ENCODE measurements around the gene NSMCE1.
"Not testable (repeated sequence)": the region's sequence is repeated elsewhere in the genome, so short reads cannot be mapped to it uniquely, and the experiment has no call there.

NSMCE1 gene

GRCh38 chr16:27251541-27252205, 16.9 kb downstream of the NSMCE1 start:
- Histone ChIP-seq H2AFZ (ENCODE audit: low read length) (no peak overlapping the region), H3K36me3 (ENCODE audit: insufficient read depth, low read length) (peaks cover 30% of the 10 kb centered on the region), H3K27me3 (ENCODE audit: insufficient read depth, low read length) (no peaks in the 10 kb centered on the region), H3F3A (ENCODE audit: insufficient read depth, low read length) (no peaks in the 10 kb centered on the region), H3K4me1 (ENCODE audit: insufficient read depth, low read length, severe bottlenecking) (peaks cover 9% of the 10 kb centered on the region), H4K20me1 (ENCODE audit: insufficient read depth, low read length) (no peaks in the 10 kb centered on the region), H3K27ac (ENCODE audit: low read depth, low read length, poor library complexity, severe bottlenecking) (no peak overlapping the region), H3K9ac (ENCODE audit: low read length) (no peak overlapping the region), H3K79me2 (ENCODE audit: insufficient read depth, low read length) (no peaks in the 10 kb centered on the region), H3K4me3 (ENCODE audit: low read depth, low read length, poor library complexity, severe bottlenecking) (no peak overlapping the region), H3K4me2 (ENCODE audit: low read length) (no peak overlapping the region), H3K9me3 (ENCODE audit: low read length) (no peaks in the 10 kb centered on the region), H3K9me2 (ENCODE audit: low read depth, low read length) (no peaks in the 10 kb centered on the region)
- TF ChIP-seq EZH2 (IDR thresholded peaks at IDR 0.05; ENCODE audit: borderline replicate concordance, low read length), result no peak

GRCh38 chr16:27248886-27249285, 19.7 kb downstream of the NSMCE1 start:
- not testable (repeated sequence) for H3K27ac ChIP-seq (ENCODE audit: low read depth, low read length, poor library complexity, severe bottlenecking); H3K9me2 ChIP-seq (ENCODE audit: low read depth, low read length); H3K79me2 ChIP-seq (ENCODE audit: insufficient read depth, low read length); H3K27me3 ChIP-seq (ENCODE audit: insufficient read depth, low read length); H3K4me3 ChIP-seq (ENCODE audit: low read depth, low read length, poor library complexity, severe bottlenecking); H4K20me1 ChIP-seq (ENCODE audit: insufficient read depth, low read length); H3K4me2 ChIP-seq (ENCODE audit: low read length); H3K9me3 ChIP-seq (ENCODE audit: low read length); H2AFZ ChIP-seq (ENCODE audit: low read length); H3K9ac ChIP-seq (ENCODE audit: low read length); H3K4me1 ChIP-seq (ENCODE audit: insufficient read depth, low read length, severe bottlenecking); H3F3A ChIP-seq (ENCODE audit: insufficient read depth, low read length)
- peaks cover 22% of the 10 kb centered on the region for H3K36me3 ChIP-seq (ENCODE audit: insufficient read depth, low read length)

GRCh38 chr16:27248036-27248435, 20.5 kb downstream of the NSMCE1 start:
- H3F3A ChIP-seq (ENCODE audit: insufficient read depth, low read length), result no peaks in the 10 kb centered on the region
- TF ChIP-seq EZH2 (IDR thresholded peaks at IDR 0.05; ENCODE audit: borderline replicate concordance, low read length), result no peak
- no peak for TF ChIP-seq CTCF (IDR thresholded peaks at IDR 0.05; ENCODE audit: low read length)
- peaks cover 17% of the 10 kb centered on the region for H3K4me1 ChIP-seq (ENCODE audit: insufficient read depth, low read length, severe bottlenecking)
- no peak overlapping the region for H3K9ac ChIP-seq (ENCODE audit: low read length)
- H3K36me3 ChIP-seq (ENCODE audit: insufficient read depth, low read length), result peaks cover 22% of the 10 kb centered on the region
- no peaks in the 10 kb centered on the region for H4K20me1 ChIP-seq (ENCODE audit: insufficient read depth, low read length)
- H3K9me3 ChIP-seq (ENCODE audit: low read length), result no peaks in the 10 kb centered on the region
- no peak overlapping the region for H3K4me2 ChIP-seq (ENCODE audit: low read length)
- H3K79me2 ChIP-seq (ENCODE audit: insufficient read depth, low read length), result no peaks in the 10 kb centered on the region
- H3K27me3 ChIP-seq (ENCODE audit: insufficient read depth, low read length), result no peaks in the 10 kb centered on the region
- no peak overlapping the region for H2AFZ ChIP-seq (ENCODE audit: low read length)
- no peak overlapping the region for H3K4me3 ChIP-seq (ENCODE audit: low read depth, low read length, poor library complexity, severe bottlenecking)
- H3K27ac ChIP-seq (ENCODE audit: low read depth, low read length, poor library complexity, severe bottlenecking), result no peak overlapping the region
- H3K9me2 ChIP-seq (ENCODE audit: low read depth, low read length), result no peaks in the 10 kb centered on the region

GRCh38 chr16:27247076-27247475, 21.5 kb downstream of the NSMCE1 start:
- not testable (repeated sequence) for H3F3A ChIP-seq (ENCODE audit: insufficient read depth, low read length); H4K20me1 ChIP-seq (ENCODE audit: insufficient read depth, low read length); H3K9ac ChIP-seq (ENCODE audit: low read length); H3K4me3 ChIP-seq (ENCODE audit: low read depth, low read length, poor library complexity, severe bottlenecking); H3K79me2 ChIP-seq (ENCODE audit: insufficient read depth, low read length); H3K9me3 ChIP-seq (ENCODE audit: low read length); H2AFZ ChIP-seq (ENCODE audit: low read length); H3K9me2 ChIP-seq (ENCODE audit: low read depth, low read length); H3K27me3 ChIP-seq (ENCODE audit: insufficient read depth, low read length); H3K4me2 ChIP-seq (ENCODE audit: low read length)
- Histone ChIP-seq H3K27ac (ENCODE audit: low read depth, low read length, poor library complexity, severe bottlenecking) (peak overlapping the region; percentile 16), H3K4me1 (ENCODE audit: insufficient read depth, low read length, severe bottlenecking) (peaks cover 27% of the 10 kb centered on the region), H3K36me3 (ENCODE audit: insufficient read depth, low read length) (peaks cover 20% of the 10 kb centered on the region)

Data from OCI-LY1 (cell line).